IPS-11a (cell line): Measurements from ENCODE around the gene EGFL7.
"Not testable (repeated sequence)": the region's sequence is repeated elsewhere in the genome, so short reads cannot be mapped to it uniquely, and the experiment has no call there.

Experiments used
- H3K4me3 ChIP-seq: one replicate; pipeline ENCODE4 v1.5.1; 2013; ENCODE audit warnings: low read depth, low read length, control low read depth

Gene EGFL7

DNA sequence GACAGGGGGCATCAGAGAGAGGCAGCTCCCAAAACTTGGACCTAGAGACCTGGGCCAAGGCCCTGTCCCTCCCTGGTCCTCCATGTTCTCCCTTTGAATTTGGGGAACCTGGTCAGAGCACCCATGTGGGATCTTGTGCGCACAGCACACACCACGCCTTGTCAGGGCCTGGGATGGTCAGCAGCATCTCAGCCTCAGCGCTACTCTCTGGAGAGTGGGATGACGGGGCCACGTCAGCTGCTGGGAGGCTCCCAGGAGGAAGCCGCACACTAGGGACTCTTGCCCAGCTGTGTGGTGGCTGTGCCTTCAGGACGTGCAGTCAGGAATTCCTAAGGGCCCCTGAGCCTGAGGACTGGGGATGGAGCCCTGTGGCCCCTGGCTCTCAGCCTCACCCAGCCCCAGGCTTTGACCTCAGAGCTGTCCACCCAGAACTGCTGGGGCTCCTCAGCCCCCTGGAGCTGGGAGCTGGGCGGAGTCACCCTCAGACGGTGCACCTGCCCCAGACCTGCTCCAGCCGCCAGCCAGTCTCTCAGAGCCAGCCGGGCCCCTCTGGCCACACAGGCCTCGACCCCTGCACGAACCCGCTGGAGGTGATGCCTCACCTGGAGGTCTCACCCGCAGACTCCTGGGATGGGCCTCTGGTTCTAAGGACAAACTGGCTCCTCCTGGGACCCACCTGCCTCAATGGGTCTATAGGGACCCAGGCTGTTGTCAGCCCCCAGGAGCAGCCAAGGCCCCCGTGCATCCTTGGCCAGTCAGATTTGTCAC is 38.3 kb upstream of the EGFL7 start:
- H3K4me3 ChIP-seq = no peak overlapping the region

DNA sequence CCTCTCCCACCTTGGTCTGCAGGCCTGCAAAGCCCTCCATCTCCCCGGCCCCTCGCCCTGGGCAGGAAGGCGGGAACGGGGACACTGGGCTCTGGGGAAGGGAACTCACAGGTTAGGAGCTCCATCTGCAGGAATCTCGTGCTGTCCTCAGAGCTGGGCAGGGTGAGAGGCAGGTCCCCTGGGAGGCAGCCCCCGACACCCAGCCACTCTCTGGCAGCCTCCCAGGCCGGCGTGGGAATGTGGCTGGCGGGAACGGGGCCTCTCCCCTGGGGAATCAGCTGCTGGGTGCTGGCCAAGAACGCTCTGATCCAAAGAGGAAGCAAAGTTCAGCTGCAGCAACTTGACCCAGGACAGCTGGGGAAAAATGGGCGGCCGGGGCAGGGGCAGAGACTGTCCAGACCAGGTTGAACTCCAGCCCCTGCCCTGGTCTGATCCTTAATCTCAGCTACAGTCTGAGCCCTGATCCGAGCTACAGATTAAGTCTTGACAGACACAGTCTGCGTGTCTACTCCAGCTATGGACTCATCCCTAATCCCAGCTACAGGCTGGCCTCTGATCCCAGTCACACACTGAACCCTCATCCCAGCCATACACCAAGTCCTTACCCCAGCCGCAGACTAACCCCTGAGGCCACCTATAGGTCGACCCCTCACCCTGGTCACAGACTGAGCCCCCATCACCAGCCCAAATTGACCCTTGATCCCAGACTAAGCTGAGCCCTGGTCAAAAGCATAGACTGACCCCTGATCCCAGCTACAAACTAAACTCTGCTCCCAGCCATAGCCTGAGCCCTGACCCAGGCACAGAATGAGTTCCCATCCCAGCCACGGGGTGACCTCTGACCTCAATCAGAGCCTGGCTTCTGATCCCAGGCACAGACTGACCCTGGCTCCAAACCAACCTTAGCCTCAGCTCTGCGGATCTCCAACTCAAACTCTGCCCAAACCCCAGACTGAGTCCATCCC is 37.3 kb upstream of the EGFL7 start:
- no peak overlapping the region for H3K4me3 ChIP-seq

DNA sequence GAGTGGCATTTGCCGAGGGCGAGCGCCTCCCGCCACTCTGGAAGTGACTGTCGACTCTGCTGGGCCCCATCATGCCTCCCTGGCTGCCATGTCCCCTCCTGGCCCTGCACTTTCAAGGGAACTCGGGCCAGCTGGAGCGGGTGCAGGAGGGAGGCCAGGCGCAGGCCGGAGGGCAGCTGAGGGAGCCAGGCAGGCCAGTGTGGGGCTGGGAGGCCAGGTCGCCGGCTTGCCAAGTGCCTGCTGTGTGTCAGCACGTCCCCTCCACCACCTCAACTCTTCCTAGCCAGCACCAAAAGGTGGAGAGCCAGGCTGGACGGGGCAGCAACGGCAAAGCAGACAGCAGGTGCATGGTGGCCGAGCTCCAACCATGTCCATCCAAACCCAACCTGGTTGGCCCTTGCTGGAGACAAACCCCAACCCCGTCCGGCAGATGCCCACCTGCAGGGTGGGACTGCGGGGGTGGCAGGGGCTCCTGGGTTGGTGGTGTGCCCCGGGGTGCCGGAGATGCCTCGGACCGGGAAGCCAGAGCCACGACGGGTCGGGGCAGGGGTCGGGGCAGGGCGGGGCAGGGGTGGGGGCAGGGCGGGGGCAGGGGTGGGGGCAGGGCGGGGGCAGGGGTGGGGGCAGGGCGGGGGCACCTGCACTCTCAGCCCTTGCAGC is 36.5 kb upstream of the EGFL7 start:
- no peak overlapping the region for H3K4me3 ChIP-seq

DNA sequence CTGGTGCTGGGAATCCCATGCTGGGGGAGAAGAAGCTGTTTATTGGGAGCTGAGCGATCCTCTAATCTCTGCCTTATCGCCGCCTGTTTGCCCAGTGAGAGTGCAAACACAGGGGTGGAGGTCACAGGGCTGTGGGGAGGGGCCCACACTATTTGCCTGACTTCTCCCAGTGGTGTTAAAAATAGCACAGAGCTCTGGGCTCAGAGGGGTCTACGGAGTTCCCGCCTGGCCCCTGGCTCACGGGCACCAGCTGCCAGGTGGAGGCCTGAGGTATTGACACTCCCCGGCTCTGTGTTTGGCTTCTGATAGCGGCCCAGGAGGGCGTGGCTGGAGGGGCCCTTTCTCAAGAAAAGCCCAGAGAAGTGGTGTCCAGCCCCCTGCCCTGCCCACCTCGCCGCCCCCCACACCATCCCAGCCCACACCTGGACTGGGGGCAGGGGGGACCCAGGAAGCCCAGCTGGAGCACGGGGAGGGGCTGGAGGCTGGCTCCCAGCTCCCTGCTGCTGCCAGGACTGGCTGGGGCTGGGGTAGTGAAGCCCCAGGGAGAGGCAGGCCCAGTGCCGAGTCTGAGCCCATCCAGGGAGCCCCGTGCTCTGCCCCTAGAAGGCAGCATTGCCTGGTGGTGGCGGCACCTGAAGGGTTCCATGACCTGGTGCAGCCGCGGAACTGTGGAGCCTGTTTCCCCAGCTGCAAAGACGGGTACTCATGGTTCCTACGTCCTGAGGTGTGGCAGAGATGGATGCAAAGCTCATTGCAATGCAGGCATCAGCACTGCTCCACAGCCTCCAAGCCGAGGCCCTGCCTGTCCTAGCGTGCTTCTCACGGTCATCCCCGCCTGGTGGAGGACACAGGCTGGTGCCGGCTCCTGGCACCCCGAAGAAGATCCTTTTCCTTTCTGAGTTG is 35.7 kb upstream of the EGFL7 start:
- no peak overlapping the region for H3K4me3 ChIP-seq

DNA sequence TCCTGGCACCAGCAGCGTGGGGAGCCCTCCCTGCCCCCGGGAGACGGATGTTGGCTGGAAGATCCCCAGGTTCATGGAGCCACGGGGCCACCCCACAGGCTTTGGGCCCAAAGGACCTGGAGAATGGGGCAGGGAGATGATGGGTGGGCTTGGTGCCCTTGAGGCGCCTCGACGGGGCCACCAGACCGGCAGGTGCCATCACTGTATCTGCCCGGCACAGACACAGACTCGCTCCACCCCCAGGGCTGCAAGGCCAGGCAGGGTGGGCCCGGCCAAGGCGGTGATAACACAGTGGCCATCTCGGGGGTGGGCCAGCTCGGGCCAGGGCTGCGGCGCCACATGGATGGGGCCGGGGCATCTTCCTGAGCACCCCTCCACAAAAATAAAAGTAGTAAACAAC is 35.0 kb upstream of the EGFL7 start:
- H3K4me3 ChIP-seq = no peak overlapping the region

DNA sequence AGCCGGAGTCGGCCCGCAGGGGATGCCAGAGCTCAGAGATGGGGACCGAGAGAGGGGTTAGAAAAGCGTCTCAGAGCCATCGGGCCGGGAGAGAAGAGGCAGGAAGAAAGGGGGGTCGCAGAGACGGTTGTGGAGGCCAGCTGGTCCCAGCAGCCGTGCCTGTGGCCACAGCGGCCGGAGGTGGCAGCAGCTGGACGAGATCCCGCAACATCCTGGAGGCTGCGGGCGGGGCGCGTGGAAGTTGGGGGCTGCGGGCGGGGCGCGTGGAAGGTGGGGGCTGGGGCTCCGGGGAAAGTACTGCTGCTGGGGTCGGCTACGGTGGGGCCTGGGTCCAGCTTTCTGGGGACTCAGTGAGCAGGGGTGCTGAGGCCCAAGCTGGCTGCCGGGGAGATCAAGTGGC is 34.4 kb upstream of the EGFL7 start:
- H3K4me3 ChIP-seq = no peak overlapping the region

DNA sequence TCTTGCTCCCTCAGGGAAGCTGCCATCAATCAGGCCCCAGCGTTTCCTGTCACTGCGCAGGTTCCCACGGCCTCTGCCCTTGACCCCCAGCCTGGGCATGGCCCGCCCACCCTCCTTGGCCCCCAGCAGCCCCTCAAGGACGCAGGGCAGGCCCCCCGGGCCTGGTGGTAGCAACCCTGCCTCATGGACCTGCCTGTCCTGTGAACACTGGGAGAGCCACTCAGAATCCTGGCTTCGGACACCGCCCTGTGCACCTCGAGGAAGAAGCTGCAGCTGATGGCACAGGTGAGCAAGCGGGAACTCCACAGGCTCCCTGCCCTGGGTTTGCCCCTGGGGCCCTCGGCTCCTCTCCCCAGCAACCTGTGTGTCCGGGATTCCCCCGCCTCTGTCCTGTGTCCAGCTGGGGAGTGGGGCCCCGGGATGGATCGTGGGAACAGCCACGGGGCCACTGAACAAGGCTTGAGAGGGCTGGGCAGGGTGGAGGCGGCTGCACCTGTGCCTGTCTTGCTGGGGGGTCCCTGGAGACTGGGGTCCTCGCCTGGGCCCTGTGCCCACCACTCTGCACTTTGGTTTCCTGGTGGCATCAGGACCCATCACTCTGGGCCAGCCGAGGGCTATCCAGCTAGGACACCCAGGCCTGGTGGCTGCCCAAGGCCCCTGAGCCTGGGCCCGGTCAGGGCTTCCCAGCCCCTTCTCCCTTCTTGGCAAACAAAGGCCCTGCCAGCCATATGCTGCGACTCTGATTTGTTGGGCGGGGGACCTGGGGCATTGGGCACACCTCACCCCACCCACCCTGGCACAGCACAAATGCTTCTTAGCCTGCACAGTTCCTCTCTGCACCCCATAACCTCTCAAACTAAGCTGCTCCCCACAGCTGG is 33.5 kb upstream of the EGFL7 start:
- no peak overlapping the region for H3K4me3 ChIP-seq

DNA sequence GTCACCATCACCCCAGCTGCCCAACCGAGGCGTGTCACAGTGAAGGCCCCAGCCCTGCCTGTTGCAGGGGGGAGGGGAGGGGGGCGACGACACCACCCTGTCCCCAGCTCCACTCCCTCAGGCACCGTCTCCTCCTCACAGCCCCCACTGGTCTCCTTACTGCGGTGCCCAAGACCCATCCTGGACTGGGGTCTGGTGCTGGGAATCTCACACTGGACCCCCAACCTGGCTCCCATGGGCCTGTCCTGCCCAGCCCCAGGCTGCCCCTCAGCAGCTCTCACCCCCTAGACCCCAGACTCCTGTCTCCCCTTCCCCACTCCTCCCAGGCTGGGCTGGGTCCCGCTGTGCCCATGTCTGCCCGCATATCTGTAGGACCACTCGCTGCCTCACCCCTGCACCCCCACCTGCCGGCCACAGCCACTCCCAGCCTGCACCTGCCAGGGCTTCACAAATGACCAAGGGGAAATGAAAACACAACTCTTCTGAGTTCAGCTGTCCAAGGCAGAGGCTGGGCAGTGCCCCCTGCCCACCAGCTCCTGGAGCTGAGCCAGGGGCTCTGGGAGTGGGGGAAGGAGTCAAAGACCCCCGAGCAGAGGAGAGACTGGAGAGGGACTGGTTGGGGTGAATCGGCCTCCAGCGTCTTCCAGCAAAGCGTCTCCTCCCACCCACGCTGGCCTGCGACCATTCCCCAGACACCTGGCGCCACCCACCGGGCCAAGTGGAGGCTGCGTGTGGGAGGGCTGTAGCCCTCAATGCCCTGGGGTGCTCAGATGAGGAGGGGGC is 32.6 kb upstream of the EGFL7 start:
- H3K4me3 ChIP-seq = no peak overlapping the region

DNA sequence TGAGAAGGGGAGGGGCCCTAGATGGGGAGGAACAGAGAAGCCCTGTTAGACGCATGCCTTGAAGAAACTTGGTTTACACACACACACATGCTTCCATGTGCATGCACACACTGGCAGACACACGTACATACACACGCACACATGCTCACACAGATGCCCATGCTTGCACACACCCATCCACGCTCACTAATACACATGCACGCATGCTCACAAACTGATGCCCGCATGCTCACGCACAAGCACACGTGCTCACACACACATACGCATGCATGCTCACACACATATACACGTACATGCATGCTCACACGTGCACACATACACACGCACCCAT is 32.1 kb upstream of the EGFL7 start:
- H3K4me3 ChIP-seq = no peak overlapping the region

DNA sequence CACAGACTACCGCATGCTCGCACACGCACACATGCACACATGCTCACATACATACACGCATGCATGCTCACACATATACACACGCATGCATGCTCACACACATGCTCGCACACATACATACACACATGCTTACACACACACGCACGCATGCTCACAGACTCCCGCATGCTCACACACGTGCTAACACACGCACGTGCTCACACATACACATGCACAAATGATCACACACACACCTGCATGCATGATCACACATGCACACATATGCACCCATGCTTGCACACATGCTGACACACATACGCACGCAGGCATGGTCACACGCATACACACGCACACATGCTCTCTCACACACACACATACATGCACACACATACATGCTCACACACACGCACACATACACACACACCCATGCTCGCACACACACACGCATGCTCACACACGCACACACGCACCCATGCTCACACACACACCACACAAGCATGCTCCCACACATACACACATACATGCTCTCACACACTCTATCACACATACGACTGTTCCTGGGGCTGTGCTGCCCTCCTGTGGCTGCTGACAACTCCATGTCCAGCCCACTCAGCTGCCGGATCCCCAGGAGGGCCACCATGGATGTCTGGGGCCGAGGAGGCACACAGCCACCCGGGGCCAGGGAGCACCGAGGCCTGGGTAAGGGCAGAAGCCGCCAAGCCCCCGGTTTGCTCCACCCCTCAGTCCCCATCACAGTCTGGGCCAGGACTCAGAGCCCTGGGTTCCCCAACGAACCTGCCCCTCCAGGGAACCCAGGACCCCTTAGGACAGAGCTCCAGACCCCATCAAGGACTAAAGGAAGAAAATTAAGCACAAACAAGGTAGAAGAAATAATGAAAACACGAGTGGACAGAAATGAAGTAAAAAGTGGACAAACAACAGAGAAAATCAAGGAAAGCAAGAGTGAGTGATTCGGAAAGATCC is 31.4 kb upstream of the EGFL7 start:
- H3K4me3 ChIP-seq = no peak overlapping the region

DNA sequence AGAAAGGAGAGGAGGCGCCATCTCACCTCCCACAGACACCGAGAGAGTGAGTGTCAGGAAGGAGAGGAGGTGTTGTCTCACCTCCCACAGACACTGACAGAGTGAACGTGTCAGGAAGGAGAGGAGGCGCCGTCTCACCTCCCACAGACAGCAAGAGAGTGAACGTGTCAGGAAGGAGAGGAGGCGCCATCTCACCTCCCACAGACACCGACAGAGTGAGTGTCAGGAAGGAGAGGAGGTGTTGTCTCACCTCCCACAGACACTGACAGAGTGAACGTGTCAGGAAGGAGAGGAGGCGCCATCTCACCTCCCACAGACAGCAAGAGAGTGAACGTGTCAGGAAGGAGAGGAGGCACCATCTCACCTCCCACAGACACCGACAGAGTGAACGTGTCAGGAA is 30.6 kb upstream of the EGFL7 start:
- not testable (repeated sequence) for H3K4me3 ChIP-seq

DNA sequence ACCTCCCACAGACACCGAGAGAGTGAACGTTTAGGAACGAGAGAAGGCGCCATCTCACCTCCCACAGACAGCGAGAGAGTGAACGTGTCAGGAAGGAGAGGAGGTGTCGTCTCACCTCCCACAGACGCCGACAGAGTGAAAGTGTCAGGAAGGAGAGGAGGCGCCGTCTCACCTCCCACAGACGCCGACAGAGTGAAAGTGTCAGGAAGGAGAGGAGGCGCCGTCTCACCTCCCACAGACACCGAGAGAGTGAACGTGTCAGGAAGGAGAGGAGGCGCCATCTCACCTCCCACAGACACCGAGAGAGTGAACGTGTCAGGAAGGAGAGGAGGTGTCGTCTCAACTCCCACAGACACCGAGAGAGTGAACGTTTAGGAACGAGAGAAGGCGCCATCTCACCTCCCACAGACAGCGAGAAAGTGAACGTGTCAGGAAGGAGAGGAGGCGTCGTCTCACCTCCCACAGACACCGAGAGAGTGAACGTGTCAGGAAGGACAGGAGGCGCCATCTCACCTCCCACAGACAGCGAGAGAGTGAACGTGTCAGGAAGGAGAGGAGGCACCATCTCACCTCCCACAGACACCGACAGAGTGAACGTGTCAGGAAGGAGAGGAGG is 30.1 kb upstream of the EGFL7 start:
- H3K4me3 ChIP-seq = not testable (repeated sequence)

DNA sequence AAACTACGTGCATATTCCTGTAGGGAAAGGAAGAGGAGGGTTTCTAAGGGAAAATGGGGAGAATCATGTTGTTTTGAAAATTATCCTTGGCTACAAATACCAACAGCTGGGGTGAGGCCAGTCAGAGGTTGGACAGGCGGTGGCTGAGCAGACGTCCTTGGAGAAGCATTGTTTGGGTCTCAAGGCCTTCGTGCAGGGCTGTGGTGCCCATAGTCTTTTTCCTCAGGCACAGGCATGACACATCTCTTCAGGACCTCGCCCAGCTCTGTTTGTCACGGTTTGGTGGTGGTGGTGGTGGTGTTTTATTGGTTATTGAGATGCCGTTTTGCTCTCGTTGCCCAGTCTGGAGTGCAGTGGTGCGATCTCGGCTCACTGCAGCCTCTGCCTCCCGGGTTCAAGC is 27.8 kb upstream of the EGFL7 start:
- no peak overlapping the region for H3K4me3 ChIP-seq

DNA sequence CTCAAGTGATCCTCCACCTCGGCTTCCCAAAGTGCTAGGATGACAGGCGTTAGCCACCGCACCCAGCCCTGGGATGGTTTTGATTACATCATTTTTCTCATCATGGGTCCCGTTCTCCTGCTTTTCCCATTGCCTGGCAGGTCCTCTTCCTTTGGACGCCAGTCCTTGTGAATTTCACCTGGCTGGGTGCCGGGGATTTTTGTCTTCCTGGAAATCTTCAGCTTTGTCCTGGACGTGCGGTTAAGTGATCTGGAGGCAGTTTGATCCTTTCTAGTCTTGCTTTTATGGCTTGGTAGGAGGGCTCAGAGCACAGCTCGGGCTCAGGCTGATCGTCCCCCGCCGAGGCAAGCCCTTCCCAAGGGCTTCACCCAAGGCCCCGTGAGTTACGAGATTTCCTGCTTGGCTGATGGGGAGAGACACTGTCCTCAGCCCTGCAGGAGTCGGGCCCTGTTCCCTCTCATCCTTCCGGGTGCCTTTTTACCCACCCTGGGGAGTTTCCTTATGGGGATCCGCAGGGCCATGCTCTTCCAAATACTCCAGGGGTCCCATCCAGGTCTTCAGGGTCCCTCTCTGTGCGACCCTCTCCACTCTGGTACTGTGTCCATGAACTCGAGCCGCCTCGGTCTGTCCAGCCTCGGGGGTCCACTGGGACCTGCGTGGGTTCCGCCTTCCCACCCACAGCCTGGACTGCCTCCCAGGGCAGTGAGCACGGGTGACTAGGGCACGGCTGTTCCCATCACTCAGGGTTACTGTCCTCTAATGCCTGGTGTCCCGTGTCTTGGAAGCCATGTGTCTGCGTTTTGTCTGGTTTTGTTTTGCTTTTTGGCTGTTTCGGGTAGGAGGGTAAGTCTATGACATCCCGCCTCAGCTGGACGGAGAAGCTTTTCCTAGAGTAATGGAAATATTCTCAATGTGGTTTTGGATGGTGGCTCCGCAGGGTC is 22.3 kb upstream of the EGFL7 start:
- no peak overlapping the region for H3K4me3 ChIP-seq

DNA sequence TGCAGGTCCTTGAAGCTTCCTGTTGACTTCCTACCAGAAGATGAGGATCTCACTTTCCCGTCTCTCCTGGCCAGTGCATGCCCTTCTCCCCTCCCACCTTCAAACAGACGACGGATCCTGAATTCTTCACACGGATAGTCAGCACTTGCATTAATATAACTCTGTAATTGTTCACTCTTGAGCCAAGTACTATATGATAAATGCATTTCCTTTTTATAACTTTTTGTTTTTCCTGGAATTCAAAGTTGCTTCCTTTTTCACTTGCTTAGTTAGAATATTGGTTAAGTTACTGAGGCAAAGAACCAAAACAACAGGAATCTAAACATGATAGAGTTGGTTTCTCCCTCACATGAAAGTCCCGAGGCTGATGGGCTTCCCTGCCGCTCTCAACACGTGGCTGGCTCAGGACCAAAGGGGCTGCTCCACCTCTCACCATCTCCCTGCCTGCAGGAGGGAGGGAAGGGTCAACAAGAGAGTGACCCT is 20.2 kb upstream of the EGFL7 start:
- H3K4me3 ChIP-seq = no peak overlapping the region
